Vagina (tissue), 2 donors: ENCODE results near the gene C5AR2. TPM values are rescaled to one million over a fixed set of nuclear protein-coding genes. Genes with fewer than 3 reads are reported as not detected.
A peak's percentile ranks its signal among the peaks of the same experiment; 100 is the strongest.
"Not testable (repeated sequence)": the region's sequence is repeated elsewhere in the genome, so short reads cannot be mapped to it uniquely, and the experiment has no call there.

Source experiments
- DNase-seq, 2 donors: peaks; one replicate each; pipeline ENCODE4 v3.0.0-alpha.2; 2017; ENCODE audit errors: extremely low spot score in 2 of 2
- H3K27ac ChIP-seq: fragments of 200-600 bp; sonication (generic); one replicate; pipeline ENCODE4 v1.5.1; 2019
- H3K27me3 ChIP-seq: fragments of 200-600 bp; sonication (generic); one replicate; pipeline ENCODE4 v1.5.1; 2019
- H3K36me3 ChIP-seq, 2 donors: fragments of 200-600 bp; sonication (generic); one replicate each; pipeline ENCODE4 v1.5.1; 2017 to 2019
- H3K4me1 ChIP-seq: fragments of 200-600 bp; sonication (generic); one replicate; pipeline ENCODE4 v1.5.1; 2019
- H3K4me3 ChIP-seq, 2 donors: fragments of 200-600 bp; sonication (generic); 1 replicate in 1 of 2; 2 replicates in 1 of 2; pipeline ENCODE4 v1.5.1; 2016 to 2019
- H3K9me3 ChIP-seq: fragments of 200-600 bp; sonication (generic); one replicate; pipeline ENCODE4 v1.5.1; 2019
- CTCF ChIP-seq, 3 experiments: fragments of 450-650 bp in 2 of 3; fragments of 200-600 bp in 1 of 3; sonication (generic) in 1 of 3; IDR thresholded peaks; one replicate each; pipeline ENCODE4 v1.5.1; 2017 to 2019; ENCODE audit warnings: antibody characterized with exemption in 3 of 3, mild to moderate bottlenecking in 2 of 3, moderate library complexity in 2 of 3
- POLR2A ChIP-seq, 2 donors: fragments of 450-650 bp; IDR thresholded peaks; one replicate each; pipeline ENCODE4 v1.6.1; 2017; ENCODE audit warnings: antibody characterized with exemption in 2 of 2, mild to moderate bottlenecking in 2 of 2, moderate library complexity in 2 of 2
- POLR2AphosphoS5 ChIP-seq, 2 donors: sonication (generic); formaldehyde crosslinking; IDR thresholded peaks; one replicate each; pipeline ENCODE4 v1.9.0; 2017; ENCODE audit warnings: antibody characterized with exemption in 2 of 2, mild to moderate bottlenecking in 2 of 2, low read depth in 1 of 2; ENCODE audit not compliant: insufficient read depth in 1 of 2
- intact Hi-C: fragments of 100-400 bp; cut with DNase I; formaldehyde crosslinking; loops from one replicate; pipeline ENCODE4 v1.15.1; 2023
- total RNA-seq: library from RNA; depleted of rRNA; stranded (reverse); fragments of >200 nt; gene quantifications from one replicate; pipeline ENCODE4 v1.2.3, GENCODE V29; 2016

Gene C5AR2
- total RNA-seq: 15.2 TPM

DNA sequence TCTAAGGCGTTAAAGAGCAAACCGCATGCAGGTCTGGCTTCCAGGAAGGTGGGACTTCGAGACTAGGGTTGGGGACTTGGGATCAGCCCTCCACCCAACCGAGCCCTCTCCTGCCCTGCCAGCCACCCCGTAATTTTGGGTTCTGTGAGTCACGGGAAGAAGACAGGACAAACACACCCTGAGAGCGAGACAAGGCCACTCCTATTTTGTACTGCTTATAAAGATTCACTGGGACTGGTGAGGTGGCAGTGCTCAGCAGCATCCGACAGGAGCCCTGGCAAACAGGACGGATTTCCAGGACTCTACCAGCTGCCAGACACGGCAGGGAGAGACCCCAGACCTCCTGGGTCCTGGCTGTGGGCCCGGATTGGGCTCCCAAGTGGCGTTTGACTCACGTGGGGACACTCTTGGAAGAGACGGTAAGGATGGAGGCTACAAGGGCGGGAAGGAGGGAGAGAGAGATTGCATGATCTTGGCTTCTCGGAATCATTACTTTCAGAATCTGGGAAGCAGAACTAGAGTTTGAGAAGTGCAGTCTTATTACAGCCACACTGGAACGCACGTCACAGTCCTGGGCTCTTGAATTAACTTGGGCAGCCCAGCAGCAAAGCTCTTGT lies at the start of gene C5AR2:
Gene C5AR2, plus strand, starts transcription at position 245 of the 617 bp plus-strand sequence. CDS start 8,625 bp downstream, outside the sequence.
- H3K9me3 ChIP-seq: no peaks in the 10 kb centered on the region
- intact Hi-C loops: no loop called here
- H3K36me3 ChIP-seq: no peaks in the 10 kb centered on the region
- DNase-seq: no peak
- H3K27me3 ChIP-seq: no peaks in the 10 kb centered on the region
- peaks cover 6% of the 10 kb centered on the region for H3K4me1 ChIP-seq
- TF ChIP-seq CTCF (IDR thresholded peaks at IDR 0.05) (no peak), POLR2A (IDR thresholded peaks at IDR 0.05) (no peak), POLR2AphosphoS5 (IDR thresholded peaks at IDR 0.05; ENCODE audit: insufficient read depth in 1 of 2, low read depth in 1 of 2) (peak in 1 of 2 donors; percentile 37)
- H3K27ac ChIP-seq: no peak within 1 kb of the TSS
- H3K4me3 ChIP-seq: no peak within 1 kb of the TSS

- intact Hi-C loops: no loop called here
- TF ChIP-seq CTCF (IDR thresholded peaks at IDR 0.05) (no peak), POLR2A (IDR thresholded peaks at IDR 0.05) (no peak)
- Histone ChIP-seq H3K27ac (no peak overlapping the region), H3K4me3 (no peak overlapping the region), H3K36me3 (no peaks in the 10 kb centered on the region), H3K9me3 (no peaks in the 10 kb centered on the region), H3K27me3 (no peaks in the 10 kb centered on the region), H3K4me1 (peaks cover 11% of the 10 kb centered on the region)
- DNase-seq: no peak
Measured at GRCh38 chr19:47283405-47284059, 48.4 kb upstream of the C5AR2 start.

GRCh38 chr19:47284324-47284899 lies 47.6 kb upstream of the C5AR2 start:
- TF ChIP-seq CTCF (IDR thresholded peaks at IDR 0.05) (peak; percentile 83 to 89 (median 84)), POLR2A (IDR thresholded peaks at IDR 0.05) (no peak)
- Histone ChIP-seq H3K9me3 (no peaks in the 10 kb centered on the region), H3K27me3 (no peaks in the 10 kb centered on the region), H3K4me3 (no peak overlapping the region), H3K4me1 (peaks cover 10% of the 10 kb centered on the region), H3K27ac (no peak overlapping the region), H3K36me3 (no peaks in the 10 kb centered on the region)
- intact Hi-C loops: no loop called here
- DNase-seq: no peak

- no peak overlapping the region for H3K4me3 ChIP-seq
- no peaks in the 10 kb centered on the region for H3K9me3 ChIP-seq
- no peak overlapping the region for H3K27ac ChIP-seq
- no peak for DNase-seq
- no peaks in the 10 kb centered on the region for H3K36me3 ChIP-seq
- TF ChIP-seq POLR2AphosphoS5 (IDR thresholded peaks at IDR 0.05; ENCODE audit: insufficient read depth in 1 of 2, low read depth in 1 of 2): no peak
- TF ChIP-seq POLR2A (IDR thresholded peaks at IDR 0.05): no peak
- peak; percentile 42 to 65 (median 63) for TF ChIP-seq CTCF (IDR thresholded peaks at IDR 0.05)
- H3K27me3 ChIP-seq: no peaks in the 10 kb centered on the region
- intact Hi-C loops: loop anchor here (10.0 kb wide), 1 partner anchor 129 kb away; no protein-coding TSS in a partner anchor
- H3K4me1 ChIP-seq: no peaks in the 10 kb centered on the region
Measured at GRCh38 chr19:47296036-47296435, 35.9 kb upstream of the C5AR2 start.

GRCh38 chr19:47300867-47301266 lies 31.1 kb upstream of the C5AR2 start:
- intact Hi-C loops: loop anchor here (10.0 kb wide), 1 partner anchor 84 kb away; no protein-coding TSS in a partner anchor
- not testable (repeated sequence) for H3K4me3 ChIP-seq, H3K9me3 ChIP-seq, H3K36me3 ChIP-seq, DNase-seq, H3K27ac ChIP-seq, H3K4me1 ChIP-seq, H3K27me3 ChIP-seq
